Muscle of back (tissue), 11 donors: Measurements from ENCODE around the gene MAPKAPK2. TPM values are rescaled to one million over a fixed set of nuclear protein-coding genes. Genes with fewer than 3 reads are reported as not detected.
A peak's percentile ranks its signal among the peaks of the same experiment; 100 is the strongest.
"Not testable (repeated sequence)": the region's sequence is repeated elsewhere in the genome, so short reads cannot be mapped to it uniquely, and the experiment has no call there.

ENCODE experiments used
- DNase-seq, 3 donors: peaks; one replicate each; pipeline versions ENCODE4 v3.0.0 to v3.0.0-alpha.2; 2013
- polyA plus RNA-seq, 10 donors: library from polyadenylated mRNA; unstranded; fragments of 120-200 nt; gene quantifications; one replicate each; pipeline ENCODE4 v1.2.1, GENCODE V29; 2013; ENCODE audit not compliant: insufficient read length in 10 of 10

MAPKAPK2 gene
- polyA plus RNA-seq, 10 donors = 62.6 to 77.4 (median 72.0) TPM

DNA sequence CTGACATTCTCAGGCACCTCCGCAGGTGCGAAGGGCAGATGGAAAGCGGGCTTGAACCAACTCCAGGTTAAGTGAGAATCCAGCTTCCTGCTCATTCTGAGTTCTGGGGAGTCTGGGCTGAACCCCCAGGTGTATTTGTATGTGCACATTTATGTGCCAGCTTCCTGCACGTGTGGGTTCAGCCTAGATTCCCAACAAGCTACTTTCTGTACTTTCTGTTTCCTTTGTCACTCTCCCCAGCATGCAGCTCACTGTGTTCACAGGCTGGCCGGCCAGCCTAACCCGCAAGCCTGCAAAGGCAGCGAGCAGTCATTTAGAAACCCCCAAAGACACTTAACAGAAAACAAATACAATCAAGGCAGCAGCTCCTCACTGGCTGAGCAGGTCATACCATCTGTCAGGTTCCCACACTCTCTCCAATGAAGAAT, 84.6 kb downstream of the MAPKAPK2 start:
- DNase-seq = no peak

DNA sequence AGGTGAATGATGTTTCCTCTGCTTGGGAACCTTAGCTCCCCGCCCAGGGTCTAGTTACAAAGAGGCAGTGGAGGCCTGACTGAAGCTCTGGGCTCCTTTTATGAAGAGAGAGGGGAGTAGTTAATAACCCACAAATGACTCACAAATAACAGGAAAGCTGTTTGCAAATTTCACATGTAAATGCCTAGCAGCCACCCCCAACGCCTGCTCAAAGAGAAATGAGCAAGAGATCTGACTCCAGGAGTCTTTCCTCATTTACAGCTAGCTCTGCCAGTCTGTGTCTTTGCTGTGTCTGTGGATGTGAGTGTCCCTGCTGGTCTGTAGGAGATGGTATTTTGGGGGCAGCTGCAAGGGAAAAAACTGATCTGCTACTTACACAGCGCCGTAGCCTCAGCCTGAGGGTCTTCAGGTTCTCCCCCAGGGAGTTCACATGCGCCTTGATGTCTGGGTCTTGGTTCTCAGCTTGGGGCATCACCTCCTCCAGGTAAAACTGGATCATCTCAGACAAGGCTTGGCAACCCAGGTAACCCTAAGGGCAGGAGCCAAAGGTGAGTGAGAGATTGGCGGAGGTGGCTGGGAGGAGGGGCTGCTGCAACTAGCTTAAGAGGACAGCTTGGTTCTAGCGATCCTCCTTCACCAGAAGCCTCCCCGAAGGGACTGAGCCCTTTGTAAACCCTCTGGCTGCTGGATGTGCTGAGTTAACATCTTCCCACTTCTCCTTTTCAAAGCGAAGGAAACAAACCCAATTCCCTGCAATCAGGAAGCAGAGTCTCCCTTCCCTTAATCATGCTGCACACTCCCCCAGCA, 86.0 kb downstream of the MAPKAPK2 start, which contains the start of gene IL19:
Gene IL19 (plus strand): TSS at position 243 of the 807 bp plus-strand sequence. CDS start 65,890 bp downstream, outside the sequence.
- peak in 2 of 3 donors; percentile 17 to 31 for DNase-seq

DNA sequence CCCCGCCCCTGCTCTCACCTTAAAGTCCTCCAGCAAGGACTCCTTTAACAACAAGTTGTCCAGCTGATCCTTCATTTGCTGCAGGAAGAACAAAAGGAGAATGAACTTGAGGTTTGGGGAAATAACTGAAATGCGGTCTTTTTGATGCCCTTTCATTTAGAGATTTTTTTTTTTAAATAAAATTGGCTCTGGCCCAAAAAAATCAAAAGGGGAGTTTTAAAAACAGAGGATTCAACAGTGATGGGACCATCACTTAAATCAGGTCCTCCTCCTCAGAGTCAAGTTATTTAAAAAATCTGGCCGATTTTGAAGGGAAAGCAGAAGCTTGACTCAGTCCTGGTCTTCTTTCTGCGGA, 86.6 kb downstream of the MAPKAPK2 start:
- no peak for DNase-seq

DNA sequence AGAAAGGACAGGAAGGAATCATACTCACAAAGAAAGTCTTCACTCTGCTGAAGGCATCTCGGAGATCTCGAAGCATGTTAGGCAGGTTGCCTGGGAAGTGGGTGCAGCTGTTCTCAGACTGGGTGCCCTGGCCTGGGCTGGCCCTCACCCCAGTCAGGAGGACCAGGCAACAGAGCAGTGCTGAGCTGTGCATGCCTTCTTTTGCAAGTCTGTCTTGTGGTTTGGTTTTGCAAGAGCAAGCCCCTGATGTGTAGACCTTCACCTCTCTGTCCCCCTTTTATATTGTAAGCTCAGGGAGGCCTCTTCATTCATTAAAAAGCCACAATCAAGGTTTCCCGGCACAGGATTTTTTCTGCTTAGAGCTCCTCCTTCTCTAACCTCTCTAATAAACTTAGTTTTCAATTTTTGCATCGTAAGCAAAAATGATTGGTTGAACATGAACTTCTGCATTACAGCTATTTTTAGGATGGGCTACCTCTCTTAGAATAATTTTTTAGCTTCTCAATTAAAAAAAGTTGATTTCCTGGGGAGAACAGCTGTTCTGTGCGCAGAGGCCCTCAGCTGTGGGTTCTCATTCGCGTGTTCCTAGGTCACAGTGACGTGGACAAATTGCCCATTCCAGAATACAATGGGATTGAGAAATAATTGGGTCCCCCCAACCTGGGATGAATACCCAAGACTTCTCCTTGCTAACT, 87.7 kb downstream of the MAPKAPK2 start, which contains the start of gene IL10:
Gene IL10 (minus strand): TSS at position 252 of the 695 bp plus-strand sequence. CDS start 59 bp downstream, at position 193.
- DNase-seq = no peak

DNA sequence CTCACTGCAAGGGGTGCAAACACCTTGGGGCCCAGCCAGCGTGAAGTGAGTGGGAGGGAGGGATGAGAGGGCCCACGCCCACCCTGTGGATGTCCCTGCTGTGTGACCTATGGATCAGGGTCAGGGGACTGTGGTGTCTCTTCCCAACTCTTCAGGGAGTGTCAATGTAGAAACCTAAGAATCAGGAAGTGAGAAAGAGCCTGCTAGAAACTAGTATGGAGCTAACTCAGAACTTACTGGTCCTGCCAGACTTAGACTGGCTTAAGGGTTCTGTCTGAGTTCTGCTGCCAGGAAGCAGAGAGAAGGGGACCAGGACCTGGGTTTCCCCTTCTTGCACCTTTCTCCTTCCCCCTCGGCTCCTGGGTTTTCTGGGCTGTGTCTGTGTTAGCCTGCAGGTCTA, 89.4 kb downstream of the MAPKAPK2 start:
- DNase-seq = no peak

DNA sequence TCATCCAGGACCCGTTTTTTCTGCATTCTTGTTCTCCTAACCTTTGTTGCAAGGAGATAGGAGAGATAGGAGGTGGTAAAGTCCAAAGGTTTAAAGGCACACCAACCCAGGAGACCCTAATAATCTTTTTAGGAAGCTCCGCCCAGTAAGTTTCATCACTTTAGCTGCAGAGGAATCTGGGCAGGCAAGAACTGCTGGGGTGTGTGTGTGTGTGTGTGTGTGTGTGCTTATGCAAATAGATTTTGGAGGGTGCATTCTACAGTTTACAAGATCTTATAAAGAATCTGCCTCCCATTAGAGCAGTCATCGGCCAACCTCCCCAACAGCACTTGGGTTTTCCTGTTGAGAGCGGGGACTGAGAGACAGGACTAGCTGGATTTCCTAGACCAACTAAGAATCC, 91.5 kb downstream of the MAPKAPK2 start:
- DNase-seq = no peak

DNA sequence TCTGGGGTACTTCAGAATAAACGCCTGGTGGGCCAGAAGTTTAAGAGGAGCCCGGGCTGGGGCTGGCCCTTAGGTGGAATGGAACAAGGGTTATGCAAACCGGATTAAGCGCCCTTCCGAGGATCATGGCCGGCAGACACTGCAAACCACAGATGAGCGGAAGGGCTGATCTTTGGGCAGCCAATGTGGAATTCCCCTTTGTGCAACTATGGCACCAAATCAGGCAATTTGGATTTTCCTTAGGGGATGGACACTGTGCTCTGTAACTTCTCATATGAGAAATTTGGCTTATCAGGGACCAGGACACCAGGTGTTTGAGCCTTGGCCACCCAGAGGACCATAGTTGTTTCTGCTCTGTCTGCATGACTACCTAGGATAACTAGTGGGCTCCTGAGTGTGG, 93.3 kb downstream of the MAPKAPK2 start:
- DNase-seq = no peak

DNA sequence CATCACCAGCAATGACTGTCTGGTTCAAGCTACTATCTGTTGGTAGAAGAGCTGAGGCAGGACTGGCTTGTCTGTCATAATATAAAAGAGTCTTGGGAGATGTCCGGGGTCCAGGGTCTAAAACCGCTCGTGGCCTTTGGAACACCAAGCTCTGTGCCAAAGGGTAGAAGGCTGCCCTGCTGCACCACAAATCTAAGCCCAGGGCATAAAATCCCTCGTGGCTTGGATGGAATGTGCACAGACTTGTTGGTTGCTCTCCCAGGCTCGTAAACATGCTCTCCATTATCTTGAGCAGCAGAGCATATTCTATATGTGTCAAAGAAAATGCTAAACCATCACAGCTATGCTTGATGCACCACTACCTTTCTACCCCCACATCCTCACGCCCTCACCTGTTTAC, 94.2 kb downstream of the MAPKAPK2 start:
- DNase-seq = not testable (repeated sequence)

DNA sequence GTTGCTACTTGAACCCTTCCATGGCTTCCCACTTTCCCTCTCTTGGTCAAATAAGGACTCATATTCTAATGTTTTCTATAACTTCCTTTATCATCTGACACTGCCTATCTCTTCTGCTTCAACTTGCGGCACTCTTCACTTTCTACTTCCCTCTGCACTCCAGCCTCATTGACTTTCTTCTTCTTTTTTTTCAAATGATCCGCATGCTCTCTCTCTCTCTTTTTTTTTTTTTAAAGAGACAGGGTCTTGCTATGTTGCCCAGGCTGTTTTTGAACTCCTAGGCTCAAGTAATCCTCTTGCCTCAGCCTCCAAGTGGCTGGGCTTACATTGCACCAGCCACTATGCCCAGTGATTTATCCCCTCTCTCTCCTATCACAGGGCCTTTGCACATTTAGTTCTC, 94.9 kb downstream of the MAPKAPK2 start:
- DNase-seq = no peak

DNA sequence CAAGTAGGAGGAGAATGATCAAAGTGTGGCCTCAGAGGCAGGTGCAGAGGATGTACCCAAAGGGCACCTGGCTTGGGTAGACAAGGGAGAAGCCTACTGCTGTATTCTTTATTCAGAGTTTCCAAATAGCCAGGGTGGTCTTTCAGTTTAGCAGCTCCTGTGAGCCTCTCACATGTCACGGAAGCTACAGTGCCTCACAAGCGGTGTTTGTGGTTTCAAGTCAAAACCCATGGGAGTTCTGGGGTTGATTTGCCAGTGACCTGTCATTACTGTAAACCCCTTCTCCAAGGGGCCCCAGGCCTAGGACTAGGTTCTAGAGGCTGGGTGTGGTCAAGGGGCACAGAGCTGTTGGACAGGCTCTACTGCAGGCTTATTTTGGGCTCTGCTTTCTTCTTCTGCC, 97.7 kb downstream of the MAPKAPK2 start:
- no peak for DNase-seq

DNA sequence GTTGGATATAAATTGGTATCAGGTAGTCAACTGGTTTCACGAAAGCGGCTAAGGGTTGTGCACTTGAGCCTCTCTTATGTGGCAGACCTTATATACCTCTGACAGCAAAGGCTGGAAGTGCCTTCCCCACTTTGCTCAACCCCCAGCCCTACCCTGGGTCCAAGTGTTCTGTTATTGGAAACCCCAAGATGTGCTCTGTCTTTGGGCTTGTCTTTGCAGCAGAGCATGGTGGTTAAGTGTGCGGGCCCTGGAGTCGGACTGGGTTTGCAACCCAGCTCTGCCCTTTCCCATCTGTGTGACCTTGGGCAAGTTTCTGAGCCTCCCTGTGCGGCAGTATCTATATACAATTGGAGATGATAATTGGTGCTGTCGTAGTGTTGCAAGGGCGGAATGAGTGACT, 98.8 kb downstream of the MAPKAPK2 start:
- no peak for DNase-seq

Other genes with a start within 250 kb of the MAPKAPK2 start
- 1 to 10 TPM; 2.3 to 5.9 (median 3.8) TPM for gene IKBKE, start 214.4 kb upstream of the MAPKAPK2 start, polyA plus RNA-seq
- gene RASSF5, start 177.4 kb upstream of the MAPKAPK2 start, polyA plus RNA-seq = 10 to 100 TPM in 1 of 10 donors, 1 to 10 TPM in 9; 5.9 to 12.8 (median 8.0) TPM
- gene EIF2D, start 72.4 kb upstream of the MAPKAPK2 start, polyA plus RNA-seq = 10 to 100 TPM; 34.6 to 51.5 (median 39.1) TPM
- 1 to 10 TPM; 2.8 to 6.2 (median 4.3) TPM for gene DYRK3, start 49.4 kb upstream of the MAPKAPK2 start, polyA plus RNA-seq
- not detected for gene IL19, start 85.9 kb downstream of the MAPKAPK2 start, polyA plus RNA-seq
- gene IL10, start 87.6 kb downstream of the MAPKAPK2 start, polyA plus RNA-seq = 1 to 10 TPM in 1 of 10 donors, under 1 TPM in 9; 0.25 to 1.2 (median 0.49) TPM
- not detected for gene IL20, start 180.7 kb downstream of the MAPKAPK2 start, polyA plus RNA-seq
- gene IL24, start 212.5 kb downstream of the MAPKAPK2 start, polyA plus RNA-seq = 1 to 10 TPM in 1 of 10 donors, under 1 TPM in 7, not detected in 2; 0.10 to 1.6 (median 0.16) TPM
- gene FCMR, start 237.0 kb downstream of the MAPKAPK2 start, polyA plus RNA-seq = 10 to 100 TPM in 1 of 10 donors, 1 to 10 TPM in 8, under 1 TPM in 1; 0.88 to 10.6 (median 1.4) TPM